ENCODE measurements around the gene HTRA1.

DNA sequence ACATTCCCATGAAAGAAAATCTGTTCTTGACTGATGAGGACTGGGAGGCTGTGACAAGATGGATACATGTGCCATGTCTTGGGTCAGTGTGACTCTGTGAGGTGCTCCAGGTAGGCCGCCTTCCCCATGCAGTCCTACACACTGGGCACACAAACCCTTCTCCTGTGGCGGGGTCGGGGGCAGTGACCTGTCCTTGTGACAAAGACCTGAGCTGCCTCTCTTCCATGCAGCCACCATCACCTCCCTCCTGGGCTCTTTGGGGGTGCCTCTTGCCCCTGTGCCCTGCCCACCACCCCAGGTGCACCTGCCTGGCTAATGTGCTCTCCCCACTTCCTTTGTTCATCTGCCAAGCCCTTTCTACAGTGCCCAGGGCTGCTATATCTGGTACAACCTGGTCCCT lies 63.5 kb downstream of the HTRA1 start:
- TF ChIP-seq CTCF (IDR thresholded peaks at IDR 0.05 in 2 of 3, conservative IDR thresholded peaks at IDR 0.05 in 1 of 3; ENCODE audit: insufficient read depth in 2 of 3, low read depth in 1 of 3, low read length in 3 of 3) (no peak), SRSF3 (IDR thresholded peaks at IDR 0.05; ENCODE audit: insufficient read depth, low read length) (no peak), ID3 (CRISPR knock-in tag; IDR thresholded peaks at IDR 0.05) (no peak), ID3 (tag; IDR thresholded peaks at IDR 0.05) (no peak), JUND (IDR thresholded peaks at IDR 0.05; ENCODE audit: borderline replicate concordance, low read depth, low read length) (no peak), JUND (tag; IDR thresholded peaks at IDR 0.05; ENCODE audit: borderline replicate concordance, low read depth, low read length) (no peak), PHF21A (IDR thresholded peaks at IDR 0.05; ENCODE audit: borderline replicate concordance, low read depth) (no peak), NR3C1 (CRISPR knock-in tag; IDR thresholded peaks at IDR 0.05) (no peak), SMAD3 (CRISPR knock-in tag; conservative IDR thresholded peaks at IDR 0.05) (no peak), ESRRA (IDR thresholded peaks at IDR 0.05; ENCODE audit: borderline replicate concordance, low read depth) (no peak), ZNF146 (CRISPR knock-in tag; IDR thresholded peaks at IDR 0.05; ENCODE audit: unreplicated experiment) (no peak)
- TF ChIP-seq, protein P1, sequence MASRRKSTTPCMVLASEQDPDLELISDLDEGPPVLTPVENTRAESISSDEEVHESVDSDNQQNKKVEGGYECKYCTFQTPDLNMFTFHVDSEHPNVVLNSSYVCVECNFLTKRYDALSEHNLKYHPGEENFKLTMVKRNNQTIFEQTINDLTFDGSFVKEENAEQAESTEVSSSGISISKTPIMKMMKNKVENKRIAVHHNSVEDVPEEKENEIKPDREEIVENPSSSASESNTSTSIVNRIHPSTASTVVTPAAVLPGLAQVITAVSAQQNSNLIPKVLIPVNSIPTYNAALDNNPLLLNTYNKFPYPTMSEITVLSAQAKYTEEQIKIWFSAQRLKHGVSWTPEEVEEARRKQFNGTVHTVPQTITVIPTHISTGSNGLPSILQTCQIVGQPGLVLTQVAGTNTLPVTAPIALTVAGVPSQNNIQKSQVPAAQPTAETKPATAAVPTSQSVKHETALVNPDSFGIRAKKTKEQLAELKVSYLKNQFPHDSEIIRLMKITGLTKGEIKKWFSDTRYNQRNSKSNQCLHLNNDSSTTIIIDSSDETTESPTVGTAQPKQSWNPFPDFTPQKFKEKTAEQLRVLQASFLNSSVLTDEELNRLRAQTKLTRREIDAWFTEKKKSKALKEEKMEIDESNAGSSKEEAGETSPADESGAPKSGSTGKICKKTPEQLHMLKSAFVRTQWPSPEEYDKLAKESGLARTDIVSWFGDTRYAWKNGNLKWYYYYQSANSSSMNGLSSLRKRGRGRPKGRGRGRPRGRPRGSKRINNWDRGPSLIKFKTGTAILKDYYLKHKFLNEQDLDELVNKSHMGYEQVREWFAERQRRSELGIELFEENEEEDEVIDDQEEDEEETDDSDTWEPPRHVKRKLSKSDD (conservative IDR thresholded peaks at IDR 0.05; ENCODE audit: low read length): no peak
- TF ChIP-seq, protein P2, sequence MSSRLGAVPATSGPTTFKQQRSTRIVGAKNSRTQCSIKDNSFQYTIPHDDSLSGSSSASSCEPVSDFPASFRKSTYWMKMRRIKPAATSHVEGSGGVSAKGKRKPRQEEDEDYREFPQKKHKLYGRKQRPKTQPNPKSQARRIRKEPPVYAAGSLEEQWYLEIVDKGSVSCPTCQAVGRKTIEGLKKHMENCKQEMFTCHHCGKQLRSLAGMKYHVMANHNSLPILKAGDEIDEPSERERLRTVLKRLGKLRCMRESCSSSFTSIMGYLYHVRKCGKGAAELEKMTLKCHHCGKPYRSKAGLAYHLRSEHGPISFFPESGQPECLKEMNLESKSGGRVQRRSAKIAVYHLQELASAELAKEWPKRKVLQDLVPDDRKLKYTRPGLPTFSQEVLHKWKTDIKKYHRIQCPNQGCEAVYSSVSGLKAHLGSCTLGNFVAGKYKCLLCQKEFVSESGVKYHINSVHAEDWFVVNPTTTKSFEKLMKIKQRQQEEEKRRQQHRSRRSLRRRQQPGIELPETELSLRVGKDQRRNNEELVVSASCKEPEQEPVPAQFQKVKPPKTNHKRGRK (tag; IDR thresholded peaks at IDR 0.05): no peak
- TF ChIP-seq, protein P3, sequence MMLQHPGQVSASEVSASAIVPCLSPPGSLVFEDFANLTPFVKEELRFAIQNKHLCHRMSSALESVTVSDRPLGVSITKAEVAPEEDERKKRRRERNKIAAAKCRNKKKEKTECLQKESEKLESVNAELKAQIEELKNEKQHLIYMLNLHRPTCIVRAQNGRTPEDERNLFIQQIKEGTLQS (IDR thresholded peaks at IDR 0.05): no peak
- TF ChIP-seq, protein P3 (CRISPR knock-in tag; conservative IDR thresholded peaks at IDR 0.05): no peak

All from K562 (cell line).